ENCODE data around the gene FOXP2. TPM values are rescaled to one million over a fixed set of nuclear protein-coding genes. Genes with fewer than 3 reads are reported as not detected.

The FOXP2 gene
- total and polyA plus RNA-seq, 2 of the 4 experiments (the other 2 are of a cell fraction), result 0.89 to 1.1 TPM

DNA sequence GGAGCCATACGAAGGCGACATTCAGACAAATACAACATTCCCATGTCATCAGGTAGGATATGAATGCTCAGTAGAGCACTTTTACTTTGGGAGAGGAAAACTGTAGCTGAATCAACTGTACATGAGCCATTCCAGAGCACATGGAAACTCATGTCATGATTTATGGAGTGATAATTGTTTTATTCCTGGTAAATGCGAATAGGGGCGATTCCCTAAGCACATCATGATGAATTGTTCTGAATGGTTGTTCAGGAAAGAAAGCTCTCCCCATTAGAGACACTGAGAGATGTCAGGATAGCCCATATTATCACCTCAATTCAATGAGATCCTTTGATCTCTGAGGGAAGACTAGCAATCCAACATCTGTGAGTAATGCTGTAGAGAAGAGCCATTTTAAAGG is 243.6 kb downstream of the FOXP2 start:
- Histone ChIP-seq H3K14ac (replicated peaks; ENCODE audit: low read depth, low read length) (no peak overlapping the region), H2BK5ac (ENCODE audit: low read depth, low read length, poor library complexity, severe bottlenecking) (no peak overlapping the region), H3K79me1 (ENCODE audit: low read depth in 1 of 2, low read length in 2 of 2) (no peaks in the 10 kb centered on the region), H3K36me3 (ENCODE audit: control insufficient read depth, insufficient read depth, low read length) (no peaks in the 10 kb centered on the region), H3K9me3 (ENCODE audit: control insufficient read depth, insufficient read depth, low read length) (no peaks in the 10 kb centered on the region), H3K4me3 (ENCODE audit: insufficient read depth, low read depth, low read length) (no peak overlapping the region), H2AK9ac (replicated peaks; ENCODE audit: low read depth, low read length, poor library complexity) (no peak overlapping the region), H4K5ac (ENCODE audit: low read depth, low read length) (no peak overlapping the region), H3K56ac (ENCODE audit: extremely low read depth, insufficient read depth, low read length) (no peak overlapping the region), H3K4me2 (ENCODE audit: low read depth, low read length) (no peak overlapping the region), H4K91ac (ENCODE audit: insufficient read depth, low read depth, low read length) (no peak overlapping the region), H4K8ac (ENCODE audit: low read depth in 2 of 2, low read length in 2 of 2) (no peak overlapping the region), H3K27ac (ENCODE audit: insufficient read depth, low read length) (no peak overlapping the region), H4K20me1 (ENCODE audit: insufficient read depth, low read length) (no peaks in the 10 kb centered on the region), H2AFZ (replicated peaks; ENCODE audit: low read length, poor library complexity) (no peak overlapping the region), H2BK20ac (ENCODE audit: low read depth, low read length) (no peak overlapping the region), H2BK15ac (ENCODE audit: low read depth, low read length) (no peak overlapping the region), H2BK120ac (ENCODE audit: low read depth, low read length) (no peak overlapping the region), H3K9ac (ENCODE audit: low read depth, low read length) (no peak overlapping the region), H3K9me1 (ENCODE audit: insufficient read depth, low read length) (no peaks in the 10 kb centered on the region), H3K18ac (ENCODE audit: low read depth, low read length) (no peak overlapping the region), H3K27me3 (ENCODE audit: control insufficient read depth, insufficient read depth, low read length) (no peaks in the 10 kb centered on the region), H2AK5ac (ENCODE audit: low read depth, low read length) (no peak overlapping the region), H3K4me1 (ENCODE audit: control insufficient read depth, insufficient read depth, low read length) (no peaks in the 10 kb centered on the region; the same call in 1 of the 2 replicates), H3K4ac (ENCODE audit: low read depth, low read length) (no peak overlapping the region), H3K23ac (ENCODE audit: low read depth, low read length) (no peak overlapping the region)
- BruUV-seq (replicated peaks), result no TSS peak
- POLR2A ChIA-PET (ENCODE audit: unreplicated experiment), result no interaction called here
- no peak for DNase-seq
- intact Hi-C loops (cut with micrococcal nuclease), result no loop called here
- dilution Hi-C loops (cut with HindIII; ENCODE audit: low sequenced_read_pairs, unreplicated experiment), result no loop called here
- in situ Hi-C loops (cut with MboI; ENCODE audit: low sequenced_read_pairs), result no loop called here
- WGBS, 2 experiments (ENCODE audit: extremely low coverage in 2 of 2, insufficient read length in 1 of 2), result no CpG with 5 or more reads among the region's 4 CpGs
- no peak for ATAC-seq (ENCODE audit: low read depth)
- TF ChIP-seq SMC3 (IDR thresholded peaks at IDR 0.05; ENCODE audit: low read depth, low read length), result no peak
- TF ChIP-seq, protein P1, sequence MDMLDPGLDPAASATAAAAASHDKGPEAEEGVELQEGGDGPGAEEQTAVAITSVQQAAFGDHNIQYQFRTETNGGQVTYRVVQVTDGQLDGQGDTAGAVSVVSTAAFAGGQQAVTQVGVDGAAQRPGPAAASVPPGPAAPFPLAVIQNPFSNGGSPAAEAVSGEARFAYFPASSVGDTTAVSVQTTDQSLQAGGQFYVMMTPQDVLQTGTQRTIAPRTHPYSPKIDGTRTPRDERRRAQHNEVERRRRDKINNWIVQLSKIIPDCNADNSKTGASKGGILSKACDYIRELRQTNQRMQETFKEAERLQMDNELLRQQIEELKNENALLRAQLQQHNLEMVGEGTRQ (IDR thresholded peaks at IDR 0.05; ENCODE audit: low read depth, low read length), result no peak
- no peak for TF ChIP-seq FOS (IDR thresholded peaks at IDR 0.05; ENCODE audit: low read depth, low read length)
- TF ChIP-seq CEBPB (IDR thresholded peaks at IDR 0.05; ENCODE audit: low read depth, low read length), result no peak
- no peak for TF ChIP-seq RFX5 (IDR thresholded peaks at IDR 0.05; ENCODE audit: low read depth, low read length)
- TF ChIP-seq CTCF (conservative IDR thresholded peaks at IDR 0.05; ENCODE audit: low read depth, low read length), result no peak
- no peak for TF ChIP-seq RCOR1 (IDR thresholded peaks at IDR 0.05; ENCODE audit: insufficient replicate concordance, low read length)
- no peak for TF ChIP-seq MAZ (IDR thresholded peaks at IDR 0.05; ENCODE audit: borderline replicate concordance, low read depth, low read length)
- CTCF ChIA-PET, result no interaction called here

Measured in IMR-90 (cell line).